ENCODE measurements around the gene VPS35L.

- TF ChIP-seq, protein P1, sequence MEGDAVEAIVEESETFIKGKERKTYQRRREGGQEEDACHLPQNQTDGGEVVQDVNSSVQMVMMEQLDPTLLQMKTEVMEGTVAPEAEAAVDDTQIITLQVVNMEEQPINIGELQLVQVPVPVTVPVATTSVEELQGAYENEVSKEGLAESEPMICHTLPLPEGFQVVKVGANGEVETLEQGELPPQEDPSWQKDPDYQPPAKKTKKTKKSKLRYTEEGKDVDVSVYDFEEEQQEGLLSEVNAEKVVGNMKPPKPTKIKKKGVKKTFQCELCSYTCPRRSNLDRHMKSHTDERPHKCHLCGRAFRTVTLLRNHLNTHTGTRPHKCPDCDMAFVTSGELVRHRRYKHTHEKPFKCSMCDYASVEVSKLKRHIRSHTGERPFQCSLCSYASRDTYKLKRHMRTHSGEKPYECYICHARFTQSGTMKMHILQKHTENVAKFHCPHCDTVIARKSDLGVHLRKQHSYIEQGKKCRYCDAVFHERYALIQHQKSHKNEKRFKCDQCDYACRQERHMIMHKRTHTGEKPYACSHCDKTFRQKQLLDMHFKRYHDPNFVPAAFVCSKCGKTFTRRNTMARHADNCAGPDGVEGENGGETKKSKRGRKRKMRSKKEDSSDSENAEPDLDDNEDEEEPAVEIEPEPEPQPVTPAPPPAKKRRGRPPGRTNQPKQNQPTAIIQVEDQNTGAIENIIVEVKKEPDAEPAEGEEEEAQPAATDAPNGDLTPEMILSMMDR (conservative IDR thresholded peaks at IDR 0.05 in 1 of 2, IDR thresholded peaks at IDR 0.05 in 1 of 2; ENCODE audit: extremely low read depth in 1 of 2, insufficient read depth in 1 of 2, low read depth in 1 of 2, low read length in 2 of 2), result no peak
- TF ChIP-seq EZH2 (IDR thresholded peaks at IDR 0.05; ENCODE audit: borderline replicate concordance, low read length), result no peak
These were observed 157.0 kb downstream of the VPS35L start for GRCh38 chr16:19712418-19713058.
